ENCODE data around the gene CYP24A1.

DNA sequence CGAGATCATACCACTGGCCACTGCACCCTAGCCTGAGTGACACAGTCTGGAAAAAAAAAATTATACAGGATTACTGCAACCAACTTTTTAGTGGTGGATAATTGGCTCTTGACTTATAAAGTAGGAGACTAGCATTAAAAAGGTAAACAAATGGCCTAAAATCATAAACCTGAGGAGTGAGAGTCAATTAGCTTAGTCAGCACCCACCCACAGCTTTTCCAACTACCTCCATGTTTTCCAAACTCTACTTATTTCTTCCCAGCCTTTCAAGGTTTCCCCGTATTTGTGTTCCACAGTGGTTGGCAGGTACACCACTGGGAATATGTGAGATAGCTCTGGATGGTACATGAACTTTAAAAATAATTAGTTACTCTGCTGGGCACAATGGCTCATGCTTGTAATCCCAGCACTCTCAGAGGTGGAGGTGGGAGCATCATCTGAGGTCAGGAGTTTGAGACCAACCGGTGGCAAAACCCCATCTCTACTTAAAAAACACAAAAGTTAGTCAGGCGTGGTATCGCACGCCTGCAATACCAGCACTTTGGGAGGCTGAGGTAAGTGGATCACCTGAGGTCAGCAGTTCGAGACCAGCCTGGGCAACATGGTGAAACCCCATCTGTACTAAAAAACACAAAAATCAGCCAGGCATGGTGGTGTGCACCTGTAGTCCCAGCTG lies 6.7 kb downstream of the CYP24A1 start:
- TF ChIP-seq, protein P1, sequence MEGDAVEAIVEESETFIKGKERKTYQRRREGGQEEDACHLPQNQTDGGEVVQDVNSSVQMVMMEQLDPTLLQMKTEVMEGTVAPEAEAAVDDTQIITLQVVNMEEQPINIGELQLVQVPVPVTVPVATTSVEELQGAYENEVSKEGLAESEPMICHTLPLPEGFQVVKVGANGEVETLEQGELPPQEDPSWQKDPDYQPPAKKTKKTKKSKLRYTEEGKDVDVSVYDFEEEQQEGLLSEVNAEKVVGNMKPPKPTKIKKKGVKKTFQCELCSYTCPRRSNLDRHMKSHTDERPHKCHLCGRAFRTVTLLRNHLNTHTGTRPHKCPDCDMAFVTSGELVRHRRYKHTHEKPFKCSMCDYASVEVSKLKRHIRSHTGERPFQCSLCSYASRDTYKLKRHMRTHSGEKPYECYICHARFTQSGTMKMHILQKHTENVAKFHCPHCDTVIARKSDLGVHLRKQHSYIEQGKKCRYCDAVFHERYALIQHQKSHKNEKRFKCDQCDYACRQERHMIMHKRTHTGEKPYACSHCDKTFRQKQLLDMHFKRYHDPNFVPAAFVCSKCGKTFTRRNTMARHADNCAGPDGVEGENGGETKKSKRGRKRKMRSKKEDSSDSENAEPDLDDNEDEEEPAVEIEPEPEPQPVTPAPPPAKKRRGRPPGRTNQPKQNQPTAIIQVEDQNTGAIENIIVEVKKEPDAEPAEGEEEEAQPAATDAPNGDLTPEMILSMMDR (IDR thresholded peaks at IDR 0.05), result no peak
- TF ChIP-seq POLR2A (IDR thresholded peaks at IDR 0.05), result no peak
